ENCODE results near the gene AK3. TPM values are rescaled to one million over a fixed set of nuclear protein-coding genes. Genes with fewer than 3 reads are reported as not detected.

The AK3 gene
- polyA plus RNA-seq, 1 donor from 2014 or later = 34.2 TPM

Other genes starting within 250 kb of the AK3 start
- 6.8 TPM for gene PLPP6, start 78.9 kb downstream of the AK3 start, polyA plus RNA-seq (ENCODE audit: insufficient read depth, low read depth, low replicate concordance)
- gene SPATA6L, start 74.7 kb downstream of the AK3 start, polyA plus RNA-seq (ENCODE audit: insufficient read depth, low read depth, low replicate concordance) = 1.0 TPM
- gene CDC37L1, start 61.6 kb downstream of the AK3 start, polyA plus RNA-seq (ENCODE audit: insufficient read depth, low read depth, low replicate concordance) = 7.1 TPM
- 11.1 TPM for gene RCL1, start 51.7 kb upstream of the AK3 start, polyA plus RNA-seq (ENCODE audit: insufficient read depth, low read depth, low replicate concordance)
- 0.59 TPM for gene JAK2, start 244.1 kb upstream of the AK3 start, polyA plus RNA-seq (ENCODE audit: insufficient read depth, low read depth, low replicate concordance)

Measured in brain (organoid and tissue), 1 donor.